Small intestine (tissue), 7 donors: Measurements from ENCODE around the gene TNRC6A. TPM values are rescaled to one million over a fixed set of nuclear protein-coding genes. Genes with fewer than 3 reads are reported as not detected.
A peak's percentile ranks its signal among the peaks of the same experiment; 100 is the strongest.

Experiments
- DNase-seq, 2 donors: peaks; one replicate each; pipeline versions ENCODE4 v3.0.0 to v3.0.0-alpha.2; 2013
- FAIRE-seq: peaks from 2 replicates; lab custom pipeline; 2012; peaks lifted over from hg19 to GRCh38; lab: Jason Lieb, UNC
- H3K27ac ChIP-seq, 3 donors: one replicate each; pipeline ENCODE4 v1.5.1; 2013; ENCODE audit warnings: low read length in 2 of 3, mild to moderate bottlenecking in 2 of 3, control low read depth in 1 of 3, inconsistent platforms in 1 of 3, low read depth in 1 of 3, moderate library complexity in 1 of 3
- H3K27me3 ChIP-seq, 3 donors: one replicate each; pipeline ENCODE4 v1.6.1; 2013; ENCODE audit warnings: low read length in 3 of 3, inconsistent platforms in 1 of 3; ENCODE audit not compliant: control insufficient read depth in 3 of 3, insufficient read depth in 3 of 3
- H3K36me3 ChIP-seq, 3 donors: one replicate each; pipeline ENCODE4 v1.6.1; 2013; ENCODE audit warnings: low read length in 3 of 3, inconsistent platforms in 1 of 3, low read depth in 1 of 3, mild to moderate bottlenecking in 1 of 3, moderate library complexity in 1 of 3; ENCODE audit not compliant: control insufficient read depth in 3 of 3, insufficient read depth in 2 of 3
- H3K4me1 ChIP-seq, 3 donors: one replicate each; pipeline ENCODE4 v1.6.1; 2013; ENCODE audit warnings: low read length in 2 of 3, inconsistent platforms in 1 of 3, low read depth in 1 of 3, mild to moderate bottlenecking in 1 of 3, moderate library complexity in 1 of 3; ENCODE audit not compliant: control insufficient read depth in 3 of 3, insufficient read depth in 2 of 3
- H3K4me3 ChIP-seq, 3 donors: one replicate each; pipeline ENCODE4 v1.5.1; 2013; ENCODE audit warnings: low read length in 3 of 3, control low read depth in 1 of 3, inconsistent platforms in 1 of 3, low read depth in 1 of 3, mild to moderate bottlenecking in 1 of 3, moderate library complexity in 1 of 3
- H3K9me3 ChIP-seq, 2 donors: one replicate each; pipeline ENCODE4 v1.6.1; 2013; ENCODE audit warnings: low read depth in 1 of 2, low read length in 1 of 2; ENCODE audit not compliant: control insufficient read depth in 2 of 2, insufficient read depth in 1 of 2
- WGBS, 3 donors: extraction: QIAGEN DNeasy Blood & Tissue Kit; methylation state at CpG; one replicate each; pipeline ENCODE4 v1.1.7; 2013; 5-methylcytosine and 5-hydroxymethylcytosine counted together
- polyA plus RNA-seq, 4 donors: library from polyadenylated mRNA; stranded (reverse) in 3 of 4; unstranded in 1 of 4; fragments of 200-250 nt in 3 of 4; fragments of 120-200 nt in 1 of 4; gene quantifications; one replicate each; pipeline versions ENCODE4 v1.2.1 to v1.2.3, GENCODE V29; 2013
- donor health status: healthy with polysubstance abuse.
- donor health status: control.
- donor health status: control.
- donor health status: Bipolar disorder and iron deficiency.
- donor health status: healthy.

The TNRC6A gene
- polyA plus RNA-seq, 4 donors: 8.1 to 39.8 (median 14.1) TPM

- 85 to 89% (median 88%) methylated on average over 12 of the region's 12 CpGs for WGBS, 3 donors
- FAIRE-seq: no peak
- Histone ChIP-seq H3K9me3 (no peaks in the 10 kb centered on the region), H3K4me3 (no peak overlapping the region), H3K27me3 (no peaks in the 10 kb centered on the region), H3K36me3 (peaks cover 5 to 61% (median 16%) of the 10 kb centered on the region in 3 donors), H3K4me1 (no peaks in the 10 kb centered on the region), H3K27ac (no peak overlapping the region)
- DNase-seq: no peak
Measured at GRCh38 chr16:24826096-24826690, 96.7 kb downstream of the TNRC6A start.

GRCh38 chr16:24826817-24827566, 97.5 kb downstream of the TNRC6A start:
- Histone ChIP-seq H3K27me3 (no peaks in the 10 kb centered on the region), H3K4me1 (no peaks in the 10 kb centered on the region), H3K36me3 (peaks cover 3 to 53% (median 9%) of the 10 kb centered on the region in 3 donors), H3K27ac (no peak overlapping the region), H3K4me3 (no peak overlapping the region), H3K9me3 (no peaks in the 10 kb centered on the region)
- DNase-seq (no peak), FAIRE-seq (no peak)
- 93 to 96% (median 96%) methylated on average over 9 of the region's 9 CpGs for WGBS, 3 donors

GRCh38 chr16:24829153-24829552, 99.7 kb downstream of the TNRC6A start:
- no peak for FAIRE-seq
- Histone ChIP-seq H3K27me3 (no peaks in the 10 kb centered on the region), H3K9me3 (no peaks in the 10 kb centered on the region), H3K4me1 (peaks cover 0 to 2% (median 0%) of the 10 kb centered on the region in 3 donors), H3K4me3 (no peak overlapping the region), H3K27ac (no peak overlapping the region), H3K36me3 (peaks cover 3 to 33% (median 3%) of the 10 kb centered on the region in 3 donors)
- DNase-seq: no peak
- WGBS, 3 donors: 34 to 46% (median 43%) methylated on average over 5 of the region's 5 CpGs

GRCh38 chr16:24833352-24833751, 103.9 kb downstream of the TNRC6A start:
- Histone ChIP-seq H3K4me3 (no peak overlapping the region), H3K27ac (no peak overlapping the region), H3K36me3 (peaks cover 0 to 9% (median 3%) of the 10 kb centered on the region in 3 donors), H3K9me3 (no peaks in the 10 kb centered on the region), H3K4me1 (peaks cover 0 to 6% (median 0%) of the 10 kb centered on the region in 3 donors), H3K27me3 (no peaks in the 10 kb centered on the region)
- DNase-seq (no peak), FAIRE-seq (no peak)
- 87 to 96% (median 89%) methylated on average over 6 of the region's 6 CpGs for WGBS, 3 donors

GRCh38 chr16:24834459-24835335, 105.2 kb downstream of the TNRC6A start:
- no peaks in the 10 kb centered on the region for H3K9me3 ChIP-seq
- H3K4me1 ChIP-seq: peaks cover 0 to 16% (median 6%) of the 10 kb centered on the region in 3 donors
- DNase-seq (peak; percentile 83 to 88), FAIRE-seq (no peak)
- no peaks in the 10 kb centered on the region for H3K27me3 ChIP-seq
- H3K27ac ChIP-seq: no peak overlapping the region
- no peak overlapping the region for H3K4me3 ChIP-seq
- 48 to 63% (median 55%) methylated on average over 7 of the region's 7 CpGs for WGBS, 3 donors
- peaks cover 0 to 3% (median under 1%) of the 10 kb centered on the region in 3 donors for H3K36me3 ChIP-seq

GRCh38 chr16:24836836-24837235, 107.4 kb downstream of the TNRC6A start:
- no peak for FAIRE-seq
- 70 to 88% (median 74%) methylated on average over 6 of the region's 6 CpGs for WGBS, 3 donors
- Histone ChIP-seq H3K27ac (no peak overlapping the region), H3K4me3 (no peak overlapping the region), H3K27me3 (no peaks in the 10 kb centered on the region), H3K9me3 (no peaks in the 10 kb centered on the region), H3K4me1 (peaks cover 0 to 16% (median 6%) of the 10 kb centered on the region in 3 donors), H3K36me3 (peaks cover 0 to 3% (median 0%) of the 10 kb centered on the region in 3 donors)
- DNase-seq: no peak

- H3K27ac ChIP-seq: no peak overlapping the region
- FAIRE-seq: no peak
- no peaks in the 10 kb centered on the region for H3K27me3 ChIP-seq
- H3K9me3 ChIP-seq: no peaks in the 10 kb centered on the region
- WGBS, 3 donors: 28 to 70% (median 50%) methylated on average over 9 of the region's 9 CpGs
- H3K4me1 ChIP-seq: peaks cover 0 to 16% (median 6%) of the 10 kb centered on the region in 3 donors
- H3K36me3 ChIP-seq: peaks cover 0 to 3% (median 0%) of the 10 kb centered on the region in 3 donors
- DNase-seq: peak in 1 of 2 donors; percentile 37
- H3K4me3 ChIP-seq: peak overlapping the region in 1 of 3 donors; percentile 49
Measured at GRCh38 chr16:24837969-24838368, 108.5 kb downstream of the TNRC6A start.
